ENCODE results near the gene CD248. TPM values are rescaled to one million over a fixed set of nuclear protein-coding genes. Genes with fewer than 3 reads are reported as not detected.
"Not testable (repeated sequence)": the region's sequence is repeated elsewhere in the genome, so short reads cannot be mapped to it uniquely, and the experiment has no call there.

CD248 gene
- total RNA-seq, 1 donor from 2014 or later: 0.32 TPM

DNA sequence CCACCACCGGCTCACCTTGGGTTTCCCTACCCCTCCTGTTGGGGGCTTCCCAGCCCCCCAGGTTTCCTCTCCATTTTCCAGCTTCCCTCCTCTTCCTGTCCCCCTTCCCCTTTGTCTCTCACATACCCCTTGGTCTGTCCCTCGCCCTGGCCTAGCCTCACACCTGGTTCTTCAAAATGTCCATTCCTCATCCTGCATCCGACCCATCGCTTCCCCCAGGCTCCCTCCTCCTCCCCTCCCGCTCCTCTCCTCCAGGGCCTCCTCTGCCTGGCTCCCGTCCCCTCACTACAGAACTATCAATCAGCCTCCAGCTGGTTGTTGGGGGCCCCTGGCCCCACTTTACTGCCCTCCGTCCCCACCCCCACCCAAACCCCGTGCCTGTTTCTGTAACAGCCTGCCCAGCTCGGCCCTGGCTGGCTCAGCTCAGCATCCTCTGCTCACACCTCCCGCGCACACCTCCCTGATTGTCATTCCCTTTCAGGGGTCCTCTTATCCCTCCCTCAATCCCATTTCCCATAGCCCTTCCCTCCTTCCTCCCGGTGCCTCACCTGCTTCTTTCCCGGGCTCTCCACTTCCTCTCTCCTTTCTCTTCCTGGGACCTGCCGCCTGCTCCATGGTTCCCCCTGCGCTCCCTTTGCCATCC lies 37.6 kb downstream of the CD248 start:
- intact Hi-C loops (cut with micrococcal nuclease): no loop called here

DNA sequence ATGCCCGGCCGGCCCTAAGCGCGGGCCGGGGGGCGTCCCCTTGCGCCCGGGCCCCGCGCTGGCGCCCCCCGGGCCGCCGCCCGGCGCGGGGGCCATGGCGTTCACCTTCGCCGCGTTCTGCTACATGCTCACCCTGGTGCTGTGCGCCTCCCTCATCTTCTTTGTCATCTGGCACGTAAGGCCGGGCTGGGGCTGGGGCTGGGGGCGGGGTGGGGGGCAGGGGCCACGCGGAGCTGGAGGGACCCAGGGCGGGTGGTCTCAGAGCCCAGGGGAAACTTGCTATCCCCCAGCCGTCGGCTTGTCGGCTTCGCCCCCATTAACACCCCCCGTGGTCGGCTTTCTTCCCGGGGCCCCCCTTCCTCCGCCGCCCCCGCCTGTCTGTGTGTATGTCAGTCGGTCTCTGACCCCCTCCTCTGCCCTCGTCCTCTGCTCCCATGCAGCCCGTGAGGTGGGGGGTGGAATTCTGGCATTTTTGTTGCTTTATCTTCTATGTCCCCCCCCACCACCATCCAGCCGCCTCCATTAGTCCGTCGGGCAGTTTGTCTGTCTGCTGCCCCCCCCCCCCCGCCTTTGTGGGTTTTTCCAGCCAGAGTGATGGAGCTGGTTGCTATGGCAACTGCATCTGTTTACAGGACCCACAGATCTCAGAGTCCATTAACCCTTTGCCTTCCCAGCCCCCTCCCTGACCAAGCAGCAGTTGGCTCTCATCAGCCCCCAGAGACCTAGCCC lies 38.3 kb downstream of the CD248 start:
- intact Hi-C loops (cut with micrococcal nuclease): no loop called here

- intact Hi-C loops (cut with micrococcal nuclease): no loop called here
These were observed 39.1 kb downstream of the CD248 start, which contains the start of gene CNIH2 for GRCh38 chr11:66277471-66278362. TSS of gene CNIH2 (plus strand) at chr11:66278175. CDS start at chr11:66278457, 282 bp downstream.

- intact Hi-C loops (cut with micrococcal nuclease): not testable (repeated sequence)
These were observed 39.8 kb downstream of the CD248 start for GRCh38 chr11:66277064-66277463.

- intact Hi-C loops (cut with micrococcal nuclease): not testable (repeated sequence)
These were observed 40.2 kb downstream of the CD248 start for GRCh38 chr11:66276619-66277018.

- intact Hi-C loops (cut with micrococcal nuclease): no loop called here
These were observed 40.7 kb downstream of the CD248 start for GRCh38 chr11:66275984-66276612.

DNA sequence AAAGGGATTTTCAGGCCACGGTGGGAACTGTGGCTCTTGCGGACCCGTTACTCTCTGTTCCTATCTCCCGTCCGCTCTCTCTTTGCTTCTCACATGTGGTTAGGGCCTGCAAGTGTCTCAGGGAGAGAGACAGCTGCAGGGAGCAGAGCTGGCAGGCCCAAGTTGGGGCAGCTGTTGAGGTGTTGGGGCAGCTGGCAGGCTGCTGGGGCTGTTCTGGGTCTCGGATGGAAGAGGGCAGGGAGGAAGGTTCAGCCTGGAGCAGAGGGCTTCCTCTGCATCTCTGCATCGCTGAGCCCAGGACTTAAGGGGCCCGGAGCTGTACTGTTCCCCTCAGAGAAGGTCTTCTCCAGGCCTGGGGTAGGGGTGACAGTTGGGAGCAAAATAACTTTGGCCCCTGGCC lies 41.4 kb downstream of the CD248 start:
- intact Hi-C loops (cut with micrococcal nuclease): no loop called here

GRCh38 chr11:66274219-66274618 lies 42.6 kb downstream of the CD248 start:
- intact Hi-C loops (cut with micrococcal nuclease): no loop called here

- intact Hi-C loops (cut with micrococcal nuclease): no loop called here
These were observed 44.2 kb downstream of the CD248 start for GRCh38 chr11:66272596-66272995.

DNA sequence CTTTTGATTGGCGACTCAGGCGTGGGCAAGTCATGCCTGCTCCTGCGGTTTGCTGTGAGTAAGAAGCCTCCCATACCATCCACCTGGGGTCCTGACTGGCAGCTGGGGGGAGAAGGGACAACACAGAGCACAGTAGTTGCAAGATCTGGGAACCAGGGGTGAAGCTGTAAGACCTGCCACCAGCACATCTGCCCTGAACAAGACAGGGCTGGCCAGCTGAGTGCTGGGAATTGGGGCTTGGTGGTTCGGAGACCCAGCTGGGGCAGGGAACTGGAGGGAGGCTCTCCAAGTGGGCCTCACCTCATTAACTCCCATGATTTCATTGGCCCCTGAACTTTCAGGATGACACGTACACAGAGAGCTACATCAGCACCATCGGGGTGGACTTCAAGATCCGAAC lies 45.0 kb downstream of the CD248 start:
- intact Hi-C loops (cut with micrococcal nuclease): no loop called here

GRCh38 chr11:66268952-66269905 lies 47.6 kb downstream of the CD248 start:
- intact Hi-C loops (cut with micrococcal nuclease): loop anchor here (1.0 to 10.0 kb wide), 13 partner anchors 13 to 1952 kb away; partner anchors contain the start of genes BANF1, BRMS1, C11orf68 and CFL1

- intact Hi-C loops (cut with micrococcal nuclease): loop anchor here (1.0 to 10.0 kb wide), 13 partner anchors 14 to 1951 kb away; partner anchors contain the start of genes BANF1, BRMS1, C11orf68 and CFL1
These were observed 48.4 kb downstream of the CD248 start, which contains the start of gene RAB1B for GRCh38 chr11:66268244-66268951. TSS of gene RAB1B (plus strand) at chr11:66268639. CDS start at chr11:66268680, 41 bp downstream.

- intact Hi-C loops (cut with micrococcal nuclease): loop anchor here (1.0 to 10.0 kb wide), 15 partner anchors 15 to 1950 kb away; partner anchors contain the start of genes BANF1, BRMS1, C11orf68 and CFL1
These were observed 49.2 kb downstream of the CD248 start for GRCh38 chr11:66267379-66268243.

DNA sequence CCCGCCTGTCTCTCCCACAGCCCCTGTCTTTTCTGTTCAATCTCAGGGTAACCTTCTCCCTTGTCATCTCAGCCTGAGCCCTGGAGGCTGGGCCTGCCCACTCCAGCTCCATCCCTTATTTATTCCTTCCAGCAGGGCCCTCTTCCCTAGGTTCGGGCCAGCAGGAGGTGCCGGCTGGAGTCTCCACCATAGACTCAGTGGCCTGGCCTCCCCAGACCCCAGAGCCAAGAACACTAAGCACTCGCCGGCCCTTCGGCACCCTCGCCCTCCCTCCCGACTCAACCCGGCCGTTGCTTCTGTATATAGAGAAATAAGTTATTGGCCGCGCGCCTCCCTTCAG lies 49.8 kb downstream of the CD248 start:
- intact Hi-C loops (cut with micrococcal nuclease): loop anchor here (1.0 to 10.0 kb wide), 5 partner anchors 214 to 1950 kb away; partner anchors contain the start of genes DPP3, PCNX3, PRDX5 and SART1

- intact Hi-C loops (cut with micrococcal nuclease): loop anchor here (1.0 to 10.0 kb wide), 5 partner anchors 214 to 1949 kb away; partner anchors contain the start of genes DPP3, PCNX3, PRDX5 and SART1
These were observed 50.3 kb downstream of the CD248 start for GRCh38 chr11:66266378-66267038.

DNA sequence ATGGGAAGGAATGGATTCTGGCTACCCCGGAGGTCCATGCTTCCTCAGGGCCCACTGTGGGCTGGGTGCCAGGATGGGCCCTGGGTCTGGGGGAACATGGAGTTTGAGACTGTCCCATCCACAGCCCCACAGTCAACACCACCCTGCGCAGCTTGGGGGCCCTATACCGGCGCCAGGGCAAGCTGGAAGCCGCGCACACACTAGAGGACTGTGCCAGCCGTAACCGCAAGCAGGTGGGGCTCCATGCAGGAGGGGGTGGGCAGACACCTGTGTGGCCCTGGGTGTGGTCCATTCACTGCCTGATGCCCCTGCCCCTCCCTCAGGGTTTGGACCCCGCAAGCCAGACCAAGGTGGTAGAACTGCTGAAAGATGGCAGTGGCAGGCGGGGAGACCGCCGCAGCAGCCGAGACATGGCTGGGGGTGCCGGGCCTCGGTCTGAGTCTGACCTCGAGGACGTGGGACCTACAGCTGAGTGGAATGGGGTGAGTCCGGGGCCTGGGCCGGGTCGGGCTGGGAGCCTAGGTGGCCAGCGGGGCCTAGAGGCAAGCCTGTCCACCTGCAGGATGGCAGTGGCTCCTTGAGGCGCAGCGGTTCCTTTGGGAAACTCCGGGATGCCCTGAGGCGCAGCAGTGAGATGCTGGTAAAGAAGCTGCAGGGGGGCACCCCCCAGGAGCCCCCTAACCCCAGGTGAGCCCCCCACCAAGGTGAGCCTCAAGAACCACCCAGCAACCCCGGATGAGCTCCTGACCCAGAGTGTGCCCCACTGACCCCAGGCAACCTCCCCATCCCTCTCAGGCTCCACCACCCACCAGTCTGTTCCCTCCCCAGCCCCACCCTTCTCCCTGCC lies 51.1 kb downstream of the CD248 start:
- intact Hi-C loops (cut with micrococcal nuclease): loop anchor here (2.0 to 10.0 kb wide), 4 partner anchors 215 to 1948 kb away; partner anchors contain the start of genes DPP3, PRDX5, SART1 and TM7SF2

All from T-helper 1 cell treated with Interleukin-12 subunit alpha and Interleukin-12 subunit beta and Interleukin-4 antibody, amounts not matched to agents 30 ng/mL and 1 ng/mL, for 36 hours (primary cell).